ENCODE results near the gene MRPS24.
"Not testable (repeated sequence)": the region's sequence is repeated elsewhere in the genome, so short reads cannot be mapped to it uniquely, and the experiment has no call there.

The MRPS24 gene

GRCh38 chr7:43830917-43831316 is 38.4 kb downstream of the MRPS24 start:
- not testable (repeated sequence) for DNase-seq

- DNase-seq = no peak
These were observed 43.9 kb downstream of the MRPS24 start for GRCh38 chr7:43825391-43825808.

GRCh38 chr7:43824963-43825362 is 44.4 kb downstream of the MRPS24 start:
- DNase-seq = no peak

GRCh38 chr7:43824513-43824912 is 44.8 kb downstream of the MRPS24 start:
- DNase-seq = not testable (repeated sequence)

GRCh38 chr7:43823941-43824340 is 45.4 kb downstream of the MRPS24 start:
- no peak for DNase-seq

- not testable (repeated sequence) for DNase-seq
These were observed 45.9 kb downstream of the MRPS24 start for GRCh38 chr7:43823425-43823824.
